Hepatocyte (in vitro differentiated cells): ENCODE results near the gene SLX9.

Source experiments
- CTCF ChIP-seq: fragments of 200-600 bp; sonication (generic); IDR thresholded peaks from 2 replicates; pipeline ENCODE4 v1.5.1; 2016; ENCODE audit warnings: antibody characterized with exemption, mild to moderate bottlenecking; ENCODE audit not compliant: poor library complexity
- EZH2 ChIP-seq: fragments of 200-600 bp; sonication (generic); IDR thresholded peaks from 2 replicates; pipeline ENCODE4 v1.6.1; 2016; ENCODE audit warnings: antibody characterized with exemption, mild to moderate bottlenecking, borderline replicate concordance

GRCh38 chr21:44984792-44985440 is 45.1 kb downstream of the SLX9 start:
- TF ChIP-seq CTCF (no peak), EZH2 (no peak)
